OCI-LY7 (cell line): ENCODE results near the gene ANO9. TPM values are rescaled to one million over a fixed set of nuclear protein-coding genes. Genes with fewer than 3 reads are reported as not detected.

Experiments used
- BruUV-seq: library from RNA; stranded (reverse); fragments of 400-500 nt; replicated peaks from 2 replicates; lab custom pipeline; 2021; lab: Mats Ljungman, UMichigan
- CTCF ChIA-PET: fragments of 300-600 bp; sonication (Branson Sonifier 250); formaldehyde crosslinking; loops from one replicate; lab custom pipeline; 2022; ENCODE audit warnings: antibody characterized with exemption; ENCODE audit not compliant: unreplicated experiment; lab: Charles Lee
- POLR2A ChIA-PET: fragments of 300-600 bp; sonication (Branson Sonifier 250); formaldehyde crosslinking; loops from one replicate; lab custom pipeline; 2022; ENCODE audit warnings: antibody characterized with exemption; lab: Charles Lee
- DNase-seq: peaks from one replicate; pipeline ENCODE4 v3.0.0-alpha.2; 2015; ENCODE audit warnings: low spot score
- H2AFZ ChIP-seq: fragments of 200-600 bp; sonication (generic), shearing (Covaris generic); 2 replicates; pipeline ENCODE4 v1.6.1; 2014; ENCODE audit warnings: mild to moderate bottlenecking, antibody characterized with exemption, low read length, moderate library complexity
- H3K27ac ChIP-seq: fragments of 200-600 bp; sonication (generic); 2 replicates; pipeline ENCODE4 v1.5.1; 2014; ENCODE audit warnings: mixed run types, low read depth, mild to moderate bottlenecking, moderate library complexity, low read length, inconsistent platforms; ENCODE audit not compliant: poor library complexity, severe bottlenecking
- H3K36me3 ChIP-seq: fragments of 200-600 bp; sonication (generic); 2 replicates; pipeline ENCODE4 v1.6.1; 2014; ENCODE audit warnings: mild to moderate bottlenecking, antibody characterized with exemption, low read length, moderate library complexity, mixed read lengths; ENCODE audit not compliant: insufficient read depth
- H3K4me1 ChIP-seq: fragments of 200-600 bp; sonication (generic); 2 replicates; pipeline ENCODE4 v1.5.1; 2014; ENCODE audit warnings: mild to moderate bottlenecking, low read length; ENCODE audit not compliant: insufficient read depth, poor library complexity, severe bottlenecking
- H3K4me2 ChIP-seq: fragments of 200-600 bp; sonication (generic); 2 replicates; pipeline ENCODE4 v1.6.1; 2014; ENCODE audit warnings: mild to moderate bottlenecking, low read length
- H3K4me3 ChIP-seq: fragments of 200-600 bp; sonication (generic); 2 replicates; pipeline ENCODE4 v1.5.1; 2014; ENCODE audit warnings: mild to moderate bottlenecking, low read depth, low read length; ENCODE audit not compliant: poor library complexity, severe bottlenecking
- H3K79me2 ChIP-seq: fragments of 200-600 bp; sonication (generic); 2 replicates; pipeline ENCODE4 v1.6.1; 2016; ENCODE audit warnings: low read depth, mild to moderate bottlenecking, low read length, moderate library complexity, mixed read lengths; ENCODE audit not compliant: insufficient read depth
- H3K9me2 ChIP-seq: fragments of 200-600 bp; sonication (generic); 2 replicates; pipeline ENCODE4 v1.6.1; 2016; ENCODE audit warnings: mild to moderate bottlenecking, low read length, mixed read lengths; ENCODE audit not compliant: insufficient read depth
- H3K9me3 ChIP-seq: fragments of 200-600 bp; sonication (generic); 2 replicates; pipeline ENCODE4 v1.6.1; 2014; ENCODE audit warnings: mild to moderate bottlenecking, mixed run types, low read length, mixed read lengths
- H4K20me1 ChIP-seq: fragments of 200-600 bp; sonication (generic); 2 replicates; pipeline ENCODE4 v1.6.1; 2014; ENCODE audit warnings: mild to moderate bottlenecking, antibody characterized with exemption, low read length, moderate library complexity, mixed read lengths; ENCODE audit not compliant: insufficient read depth
- EZH2phosphoT487 ChIP-seq: fragments of 200-600 bp; sonication (generic); IDR thresholded peaks from 2 replicates; pipeline ENCODE4 v1.6.1; 2018; ENCODE audit warnings: low read depth, borderline replicate concordance, mild to moderate bottlenecking, mixed run types, antibody characterized with exemption, low read length, moderate library complexity, mixed read lengths
- intact Hi-C: fragments of 100-400 bp; cut with micrococcal nuclease; formaldehyde crosslinking; loops from one replicate; pipeline ENCODE4 v1.10.0; 2022; ENCODE audit not compliant: unreplicated experiment
- total RNA-seq, 2 experiments: library from RNA; depleted of rRNA in 1 of 2; stranded (reverse); fragments of >200 nt in 1 of 2; shearing (Covaris generic) in 1 of 2; gene quantifications; 2 replicates each; pipeline ENCODE4 v1.2.3, GENCODE V29; 2014 to 2022
- TF ChIP-seq, protein P1 (sequence below): fragments of 200-600 bp; sonication (generic); conservative IDR thresholded peaks from 2 replicates; pipeline ENCODE4 v1.5.1; 2014; ENCODE audit warnings: mild to moderate bottlenecking, antibody characterized with exemption, low read length, moderate library complexity, mixed read lengths

ANO9 gene
- total RNA-seq, 2 experiments from 2014 or later: 25.7 to 27.6 TPM

DNA sequence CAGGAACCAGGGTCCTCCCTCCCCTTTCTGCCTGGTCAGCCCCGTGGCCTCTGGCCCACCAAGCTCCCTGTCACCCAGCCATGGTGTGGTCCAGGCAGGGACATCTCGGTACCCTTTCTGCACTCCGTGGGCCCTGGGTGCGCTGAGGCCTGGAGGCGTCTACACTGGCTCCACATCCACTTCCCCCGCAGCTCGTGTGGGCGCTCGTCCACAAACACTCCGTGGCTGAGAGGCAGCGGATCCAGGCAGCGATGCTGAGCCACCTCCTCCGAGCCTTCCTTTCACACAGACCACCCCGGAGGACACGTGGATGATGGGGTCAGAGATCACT is 49.1 kb upstream of the ANO9 start:
- DNase-seq: no peak
- BruUV-seq: no TSS peak
- Histone ChIP-seq H3K4me1 (peaks cover 15% of the 10 kb centered on the region), H3K4me2 (no peak overlapping the region), H3K27ac (no peak overlapping the region), H3K9me2 (no peaks in the 10 kb centered on the region), H3K36me3 (peaks cover 24% of the 10 kb centered on the region), H3K9me3 (no peaks in the 10 kb centered on the region), H3K79me2 (no peaks in the 10 kb centered on the region), H3K4me3 (no peak overlapping the region), H2AFZ (no peak overlapping the region), H4K20me1 (no peaks in the 10 kb centered on the region)
- ChIA-PET CTCF (no interaction called here), POLR2A (no interaction called here)
- no peak for TF ChIP-seq EZH2phosphoT487
- TF ChIP-seq, protein P1, sequence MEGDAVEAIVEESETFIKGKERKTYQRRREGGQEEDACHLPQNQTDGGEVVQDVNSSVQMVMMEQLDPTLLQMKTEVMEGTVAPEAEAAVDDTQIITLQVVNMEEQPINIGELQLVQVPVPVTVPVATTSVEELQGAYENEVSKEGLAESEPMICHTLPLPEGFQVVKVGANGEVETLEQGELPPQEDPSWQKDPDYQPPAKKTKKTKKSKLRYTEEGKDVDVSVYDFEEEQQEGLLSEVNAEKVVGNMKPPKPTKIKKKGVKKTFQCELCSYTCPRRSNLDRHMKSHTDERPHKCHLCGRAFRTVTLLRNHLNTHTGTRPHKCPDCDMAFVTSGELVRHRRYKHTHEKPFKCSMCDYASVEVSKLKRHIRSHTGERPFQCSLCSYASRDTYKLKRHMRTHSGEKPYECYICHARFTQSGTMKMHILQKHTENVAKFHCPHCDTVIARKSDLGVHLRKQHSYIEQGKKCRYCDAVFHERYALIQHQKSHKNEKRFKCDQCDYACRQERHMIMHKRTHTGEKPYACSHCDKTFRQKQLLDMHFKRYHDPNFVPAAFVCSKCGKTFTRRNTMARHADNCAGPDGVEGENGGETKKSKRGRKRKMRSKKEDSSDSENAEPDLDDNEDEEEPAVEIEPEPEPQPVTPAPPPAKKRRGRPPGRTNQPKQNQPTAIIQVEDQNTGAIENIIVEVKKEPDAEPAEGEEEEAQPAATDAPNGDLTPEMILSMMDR: no peak
- intact Hi-C loops: no loop called here

DNA sequence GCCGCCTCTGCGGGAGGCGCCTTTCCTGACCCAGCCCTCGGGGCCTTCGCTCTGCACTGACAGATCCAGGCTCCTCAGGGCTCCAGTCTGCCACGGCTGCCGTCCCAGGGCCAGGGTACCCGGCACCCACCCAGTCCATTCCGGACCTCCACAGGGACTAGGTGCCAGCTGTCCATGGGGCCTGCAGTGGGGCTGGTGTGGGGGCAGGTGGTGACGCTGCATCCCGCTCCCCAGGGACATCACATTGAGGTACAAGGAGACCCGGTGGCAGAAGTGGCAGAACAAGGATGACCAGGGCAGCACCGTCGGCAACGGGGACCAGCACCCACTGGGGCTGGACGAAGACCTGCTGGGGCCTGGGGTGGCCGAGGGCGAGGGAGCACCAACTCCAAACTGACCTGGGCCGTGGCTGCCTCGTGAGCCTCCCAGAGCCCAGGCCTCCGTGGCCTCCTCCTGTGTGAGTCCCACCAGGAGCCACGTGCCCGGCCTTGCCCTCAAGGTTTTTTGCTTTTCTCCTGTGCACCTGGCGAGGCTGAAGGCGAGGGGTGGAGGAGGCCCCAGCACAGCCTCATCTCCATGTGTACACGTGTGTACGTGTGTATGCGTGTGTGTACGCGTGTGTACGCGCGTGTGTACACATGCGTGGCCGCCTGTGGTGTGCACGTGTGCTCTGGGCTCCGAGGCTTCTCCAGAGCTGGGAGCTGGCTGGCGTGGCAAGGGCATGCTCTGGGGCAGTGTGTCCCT is 48.5 kb upstream of the ANO9 start:
- CTCF ChIA-PET: no interaction called here
- no peak overlapping the region for H2AFZ ChIP-seq
- intact Hi-C loops: no loop called here
- H3K79me2 ChIP-seq: no peaks in the 10 kb centered on the region
- no peaks in the 10 kb centered on the region for H3K9me2 ChIP-seq
- TF ChIP-seq, protein P1: no peak
- TF ChIP-seq EZH2phosphoT487: no peak
- no peak overlapping the region for H3K4me3 ChIP-seq
- peaks cover 15% of the 10 kb centered on the region for H3K4me1 ChIP-seq
- H3K36me3 ChIP-seq: peaks cover 19% of the 10 kb centered on the region
- no peak overlapping the region for H3K27ac ChIP-seq
- no peak overlapping the region for H3K4me2 ChIP-seq
- DNase-seq: no peak
- no peaks in the 10 kb centered on the region for H4K20me1 ChIP-seq
- H3K9me3 ChIP-seq: no peaks in the 10 kb centered on the region
- no TSS peak for BruUV-seq
- POLR2A ChIA-PET: no interaction called here

DNA sequence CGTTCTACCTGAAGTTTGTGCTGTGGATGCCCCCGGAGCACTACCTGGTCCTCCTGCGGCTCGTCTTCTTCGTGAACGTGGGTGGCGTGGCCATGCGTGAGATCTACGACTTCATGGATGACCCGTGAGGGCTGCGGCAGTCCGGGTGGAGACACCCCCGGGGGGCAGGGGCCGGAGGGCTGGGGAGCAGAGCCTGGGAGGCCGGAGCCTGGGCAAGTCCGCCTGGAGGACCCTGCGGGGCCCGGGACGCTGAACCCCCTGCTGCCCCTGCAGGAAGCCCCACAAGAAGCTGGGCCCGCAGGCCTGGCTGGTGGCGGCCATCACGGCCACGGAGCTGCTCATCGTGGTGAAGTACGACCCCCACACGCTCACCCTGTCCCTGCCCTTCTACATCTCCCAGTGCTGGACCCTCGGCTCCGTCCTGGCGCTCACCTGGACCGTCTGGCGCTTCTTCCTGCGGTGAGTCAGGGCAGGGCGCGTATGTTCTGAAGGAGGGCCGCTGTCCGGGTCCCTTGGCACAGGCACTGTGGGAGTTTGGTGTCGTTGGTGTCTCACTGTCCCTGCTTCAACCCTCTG is 47.9 kb upstream of the ANO9 start:
- ChIA-PET CTCF (no interaction called here), POLR2A (no interaction called here)
- DNase-seq: no peak
- TF ChIP-seq, protein P1: no peak
- TF ChIP-seq EZH2phosphoT487: no peak
- intact Hi-C loops: no loop called here
- Histone ChIP-seq H4K20me1 (no peaks in the 10 kb centered on the region), H3K9me2 (no peaks in the 10 kb centered on the region), H3K4me1 (peaks cover 15% of the 10 kb centered on the region), H3K79me2 (no peaks in the 10 kb centered on the region), H3K4me2 (no peak overlapping the region), H3K36me3 (peaks cover 13% of the 10 kb centered on the region), H2AFZ (no peak overlapping the region), H3K9me3 (no peaks in the 10 kb centered on the region), H3K27ac (no peak overlapping the region), H3K4me3 (no peak overlapping the region)
- BruUV-seq: no TSS peak
